HG03025 (cell line): Measurements from ENCODE around the gene MAP4.
A peak's percentile ranks its signal among the peaks of the same experiment; 100 is the strongest.
"Not testable (repeated sequence)": the region's sequence is repeated elsewhere in the genome, so short reads cannot be mapped to it uniquely, and the experiment has no call there.

Experiments used
- ATAC-seq: cut with Tn5 transposase; IDR thresholded peaks from one replicate; pipeline ENCODE4 v1.9.1; 2021; ENCODE audit warnings: mild to moderate bottlenecking, moderate library complexity; ENCODE audit not compliant: unreplicated experiment, low FRiP score

MAP4 gene

DNA sequence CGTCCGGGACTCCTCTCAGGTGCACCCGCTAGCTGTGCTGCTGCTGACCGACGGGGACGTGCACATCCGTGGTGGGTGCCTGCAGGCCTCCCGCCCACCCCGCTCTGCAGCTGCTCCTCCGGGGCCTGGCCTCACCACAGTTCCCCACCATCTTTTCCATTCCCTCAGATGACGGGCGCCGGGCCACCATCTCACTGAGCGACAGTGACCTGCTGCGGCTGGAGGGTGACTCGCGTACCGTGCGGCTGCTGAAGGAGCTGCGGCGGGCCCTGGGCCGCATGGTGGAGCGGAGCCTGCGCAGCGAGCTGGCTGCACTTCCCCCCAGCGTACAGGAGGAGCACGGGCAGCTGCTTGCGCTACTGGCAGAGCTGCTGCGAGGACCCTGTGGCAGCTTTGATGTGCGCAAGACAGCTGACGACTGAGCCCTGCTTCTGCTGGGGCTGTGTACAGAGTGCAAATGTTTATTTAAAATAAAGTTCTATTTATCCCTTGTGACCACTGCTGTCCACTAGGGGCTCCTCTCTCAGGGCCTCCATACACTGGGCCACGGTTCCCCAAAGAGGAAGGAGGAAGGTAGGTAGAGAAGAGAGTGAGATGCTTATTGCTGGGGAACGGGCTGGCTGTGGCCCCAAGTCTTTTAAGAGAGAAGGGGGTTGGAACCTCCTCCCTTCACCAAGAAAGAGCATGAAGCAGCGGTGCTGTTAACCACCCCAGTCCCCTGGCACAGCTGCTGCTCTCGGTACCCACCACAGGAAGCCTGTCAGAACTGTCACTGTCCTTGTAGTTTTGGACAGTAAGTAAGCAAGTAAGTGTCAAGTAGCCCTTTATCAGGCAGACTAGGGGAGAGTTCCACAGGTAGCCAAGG lies 166.3 kb downstream of the MAP4 start:
- ATAC-seq: no peak

DNA sequence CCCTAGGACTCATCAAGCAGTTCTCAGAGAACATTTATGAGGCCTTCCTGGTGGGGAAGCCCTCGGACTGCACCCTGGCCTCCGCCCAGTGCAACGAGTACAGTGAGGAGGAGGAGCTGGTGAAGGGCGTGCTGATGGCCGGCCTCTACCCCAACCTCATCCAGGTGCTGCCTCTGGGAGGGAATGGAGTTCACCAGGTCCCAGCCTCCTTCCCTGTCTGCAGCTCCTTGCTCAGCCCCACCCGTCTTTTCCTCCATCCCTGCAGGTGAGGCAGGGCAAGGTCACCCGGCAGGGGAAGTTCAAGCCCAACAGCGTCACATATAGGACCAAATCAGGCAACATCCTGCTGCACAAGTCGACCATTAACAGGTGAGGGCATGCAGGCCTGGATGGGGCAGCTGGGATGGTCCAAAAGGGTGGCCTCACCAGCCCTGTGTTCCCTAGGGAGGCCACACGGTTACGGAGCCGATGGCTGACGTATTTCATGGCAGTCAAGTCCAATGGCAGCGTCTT lies 167.0 kb downstream of the MAP4 start:
- ATAC-seq: no peak

DNA sequence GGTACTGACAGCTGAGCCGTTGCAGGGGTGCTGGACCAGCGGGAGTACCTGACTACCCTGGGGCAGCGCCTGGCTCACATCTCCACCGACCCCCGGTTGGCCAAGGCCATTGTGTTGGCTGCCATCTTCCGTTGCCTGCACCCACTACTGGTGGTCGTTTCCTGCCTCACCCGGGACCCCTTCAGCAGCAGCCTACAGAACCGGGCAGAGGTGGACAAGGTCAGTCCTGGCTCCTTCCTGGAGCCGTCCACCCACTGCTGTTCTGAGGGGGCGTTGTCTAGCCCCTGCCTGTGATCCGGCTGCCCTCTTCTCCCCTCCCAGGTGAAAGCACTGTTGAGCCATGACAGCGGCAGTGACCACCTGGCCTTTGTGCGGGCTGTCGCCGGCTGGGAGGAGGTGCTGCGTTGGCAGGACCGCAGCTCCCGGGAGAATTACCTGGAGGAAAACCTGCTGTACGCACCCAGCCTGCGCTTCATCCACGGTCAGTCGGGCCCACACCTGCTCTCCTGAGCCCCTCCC lies 167.6 kb downstream of the MAP4 start:
- ATAC-seq: no peak

DNA sequence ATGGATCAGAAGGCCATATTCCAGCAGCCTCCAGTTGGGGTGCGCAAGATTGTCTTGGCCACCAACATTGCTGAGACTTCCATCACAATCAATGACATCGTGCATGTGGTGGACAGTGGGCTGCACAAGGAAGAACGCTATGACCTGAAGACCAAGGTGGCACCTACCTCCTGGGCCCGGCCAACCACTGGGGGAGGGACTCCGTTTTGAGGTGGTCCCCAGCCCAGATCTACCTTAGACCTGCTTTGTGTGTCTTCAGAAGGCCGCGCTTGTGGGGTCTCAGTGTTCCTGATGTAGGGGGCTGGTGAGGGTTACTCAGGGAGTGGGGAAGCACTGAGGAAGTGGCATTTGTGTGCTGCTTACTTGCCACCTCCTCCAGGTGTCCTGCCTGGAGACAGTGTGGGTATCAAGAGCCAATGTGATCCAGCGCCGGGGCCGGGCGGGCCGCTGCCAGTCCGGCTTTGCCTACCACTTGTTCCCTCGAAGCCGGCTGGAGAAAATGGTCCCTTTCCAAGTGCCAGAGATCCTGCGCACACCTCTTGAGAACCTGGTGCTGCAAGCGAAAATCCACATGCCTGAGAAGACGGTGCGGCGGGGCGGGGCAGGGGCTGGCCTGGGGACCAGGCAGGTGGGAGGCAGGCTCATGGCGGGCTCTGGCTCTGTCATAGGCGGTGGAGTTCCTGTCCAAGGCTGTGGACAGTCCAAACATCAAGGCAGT lies 168.3 kb downstream of the MAP4 start:
- no peak for ATAC-seq

DNA sequence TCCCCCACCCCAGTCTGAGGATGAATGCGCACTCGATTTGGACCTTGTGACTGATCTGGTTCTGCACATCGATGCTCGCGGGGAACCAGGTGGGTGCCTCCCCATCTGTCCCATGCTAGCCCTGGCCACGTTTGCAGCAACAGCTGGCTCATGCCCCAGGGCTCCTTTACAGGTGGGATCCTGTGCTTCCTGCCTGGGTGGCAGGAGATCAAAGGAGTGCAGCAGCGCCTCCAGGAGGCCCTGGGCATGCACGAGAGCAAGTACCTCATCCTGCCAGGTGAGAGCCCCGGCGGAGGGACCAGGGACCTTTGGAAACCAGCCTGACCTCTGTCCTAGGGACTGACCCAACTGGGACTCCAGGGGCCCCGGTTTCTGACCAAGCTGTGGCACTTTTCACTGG lies 169.0 kb downstream of the MAP4 start:
- no peak for ATAC-seq

DNA sequence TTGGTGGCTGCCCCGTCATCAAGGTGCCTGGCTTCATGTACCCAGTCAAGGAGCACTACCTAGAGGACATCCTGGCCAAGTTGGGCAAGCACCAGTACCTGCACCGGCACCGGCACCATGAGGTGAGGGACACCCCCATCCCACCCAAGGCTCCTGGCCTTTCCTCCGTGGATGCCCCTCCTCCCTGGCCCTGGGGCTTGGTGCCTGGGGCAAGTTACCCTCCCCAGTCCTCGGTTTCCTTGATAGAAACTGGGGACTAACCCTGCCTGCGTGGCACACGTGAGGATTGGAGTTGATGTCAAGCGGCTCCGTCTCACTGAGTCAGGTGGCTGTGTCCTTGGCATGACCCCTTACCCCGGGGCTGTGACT lies 169.4 kb downstream of the MAP4 start:
- ATAC-seq: no peak

DNA sequence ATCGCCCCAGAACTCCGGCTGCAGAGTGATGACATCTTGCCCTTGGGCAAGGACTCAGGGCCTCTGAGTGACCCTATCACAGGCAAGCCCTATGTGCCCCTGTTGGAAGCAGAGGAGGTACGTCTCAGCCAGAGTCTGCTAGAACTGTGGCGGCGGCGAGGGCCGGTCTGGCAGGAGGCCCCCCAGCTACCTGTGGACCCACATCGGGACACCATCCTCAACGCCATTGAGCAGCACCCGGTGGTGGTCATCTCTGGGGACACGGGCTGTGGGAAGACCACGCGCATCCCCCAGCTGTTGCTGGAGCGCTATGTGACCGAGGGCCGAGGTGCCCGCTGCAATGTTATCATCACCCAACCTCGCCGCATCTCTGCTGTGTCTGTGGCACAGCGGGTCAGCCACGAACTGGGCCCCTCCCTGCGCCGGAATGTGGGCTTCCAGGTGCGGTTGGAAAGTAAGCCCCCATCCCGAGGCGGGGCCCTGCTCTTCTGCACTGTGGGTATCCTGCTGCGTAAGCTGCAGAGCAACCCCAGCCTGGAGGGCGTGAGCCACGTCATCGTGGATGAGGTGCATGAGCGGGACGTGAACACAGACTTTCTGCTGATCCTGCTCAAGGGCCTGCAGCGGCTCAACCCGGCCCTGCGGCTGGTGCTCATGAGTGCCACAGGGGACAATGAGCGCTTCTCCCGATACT lies 169.9 kb downstream of the MAP4 start:
- no peak for ATAC-seq

DNA sequence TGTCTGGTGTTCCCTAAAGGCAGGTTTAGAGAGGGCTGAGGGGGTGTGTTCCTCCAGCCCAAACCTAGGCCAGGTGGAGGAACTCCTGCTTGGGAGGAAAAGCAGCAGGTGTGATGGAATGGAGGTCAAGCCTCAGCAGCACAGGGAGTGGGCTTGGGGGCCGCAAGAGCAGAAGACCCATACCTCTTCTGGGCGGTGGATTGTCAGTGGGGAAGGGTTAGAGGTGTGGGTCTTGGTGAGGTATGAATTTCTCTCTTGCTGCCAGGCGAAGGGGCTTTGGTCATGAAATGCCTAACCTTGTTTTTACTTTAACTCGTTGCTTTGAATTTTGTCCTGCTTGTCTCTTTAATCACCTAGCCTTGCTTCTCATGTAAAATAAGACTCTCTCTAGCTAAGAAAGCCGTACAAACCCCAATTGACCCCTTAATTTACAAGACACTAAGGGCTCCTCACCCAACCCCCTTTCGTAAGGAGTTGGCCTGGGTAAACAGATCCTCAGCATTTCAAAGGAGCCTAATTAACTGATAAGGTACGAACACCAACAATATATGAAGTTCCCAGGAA lies 174.3 kb downstream of the MAP4 start:
- no peak for ATAC-seq

DNA sequence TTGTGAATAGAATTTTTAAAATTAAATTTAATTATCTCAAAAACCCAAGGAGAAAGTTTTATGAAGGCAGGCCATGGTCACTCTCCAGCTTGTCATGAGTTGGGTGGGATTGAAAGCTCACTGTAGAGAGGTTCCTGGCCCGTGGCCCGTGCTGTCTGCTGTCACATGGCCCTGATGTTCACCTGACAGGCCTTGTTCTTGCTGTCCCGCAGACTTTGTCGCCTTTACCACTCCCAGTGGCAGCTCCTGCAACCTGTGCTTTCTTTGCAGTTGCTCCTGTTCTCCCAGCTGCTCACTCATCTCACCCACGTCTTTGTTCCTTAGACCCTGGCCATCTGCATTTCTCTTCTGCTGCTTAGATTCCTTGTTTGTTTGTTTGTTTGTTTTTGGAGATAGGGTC lies 177.7 kb downstream of the MAP4 start:
- no peak for ATAC-seq

DNA sequence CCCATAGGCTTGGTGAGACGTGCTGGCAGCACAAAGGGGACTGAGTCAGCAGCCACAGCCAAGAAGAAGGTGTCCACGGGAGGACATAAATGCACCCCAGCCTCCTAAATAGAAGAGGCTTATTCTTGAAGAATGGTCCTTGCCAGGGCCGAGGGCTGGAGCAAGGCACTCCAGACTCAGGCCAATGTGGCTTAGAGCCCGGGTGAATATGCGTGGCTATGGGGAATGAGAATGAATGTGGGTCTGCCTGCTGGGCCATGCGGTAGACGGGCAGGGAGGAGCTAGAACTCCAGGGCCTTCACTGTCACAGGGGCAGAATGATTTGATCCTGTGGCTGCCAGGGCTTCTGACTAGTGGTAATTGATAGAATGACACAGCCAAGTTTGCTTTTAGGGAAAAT lies 179.2 kb downstream of the MAP4 start:
- no peak for ATAC-seq

DNA sequence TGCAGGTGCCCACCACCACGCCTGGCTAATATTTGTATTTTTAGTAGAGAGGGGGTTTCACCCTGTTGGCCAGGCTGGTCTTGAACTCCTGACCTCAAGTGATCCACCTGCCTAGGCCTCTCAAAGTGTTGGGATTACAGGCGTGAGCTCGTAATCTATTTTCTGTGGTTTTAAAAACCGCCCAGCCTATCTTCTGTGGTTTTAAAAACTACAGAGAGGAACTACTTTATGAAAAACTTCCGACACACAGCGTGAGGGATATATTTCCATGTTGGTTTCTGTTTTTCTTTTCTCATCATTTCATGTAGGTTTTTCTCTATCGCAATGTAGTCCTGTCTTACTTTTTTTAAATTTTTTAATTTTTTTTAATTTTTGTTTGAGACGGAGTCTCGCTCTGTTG lies 186.7 kb downstream of the MAP4 start:
- not testable (repeated sequence) for ATAC-seq

DNA sequence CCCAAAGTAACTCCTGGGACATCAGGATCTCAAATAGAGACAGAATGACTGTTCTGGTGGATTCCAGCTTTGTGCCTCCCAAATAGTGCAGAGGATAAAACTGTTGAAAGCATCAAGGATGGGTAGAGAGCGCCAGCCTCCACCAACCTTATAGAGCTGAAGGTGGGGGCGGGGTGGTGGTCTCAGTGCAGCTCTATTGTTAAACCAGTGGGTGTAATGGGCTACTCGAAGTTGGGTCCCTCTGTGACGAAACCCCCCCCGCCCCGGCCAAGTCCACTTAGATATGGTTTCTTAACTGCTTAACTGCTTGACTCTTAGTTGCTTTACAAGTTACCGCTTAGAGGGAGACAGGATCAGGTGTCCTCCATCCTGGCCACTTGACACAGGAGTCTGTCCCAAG lies 190.6 kb downstream of the MAP4 start:
- ATAC-seq: no peak

DNA sequence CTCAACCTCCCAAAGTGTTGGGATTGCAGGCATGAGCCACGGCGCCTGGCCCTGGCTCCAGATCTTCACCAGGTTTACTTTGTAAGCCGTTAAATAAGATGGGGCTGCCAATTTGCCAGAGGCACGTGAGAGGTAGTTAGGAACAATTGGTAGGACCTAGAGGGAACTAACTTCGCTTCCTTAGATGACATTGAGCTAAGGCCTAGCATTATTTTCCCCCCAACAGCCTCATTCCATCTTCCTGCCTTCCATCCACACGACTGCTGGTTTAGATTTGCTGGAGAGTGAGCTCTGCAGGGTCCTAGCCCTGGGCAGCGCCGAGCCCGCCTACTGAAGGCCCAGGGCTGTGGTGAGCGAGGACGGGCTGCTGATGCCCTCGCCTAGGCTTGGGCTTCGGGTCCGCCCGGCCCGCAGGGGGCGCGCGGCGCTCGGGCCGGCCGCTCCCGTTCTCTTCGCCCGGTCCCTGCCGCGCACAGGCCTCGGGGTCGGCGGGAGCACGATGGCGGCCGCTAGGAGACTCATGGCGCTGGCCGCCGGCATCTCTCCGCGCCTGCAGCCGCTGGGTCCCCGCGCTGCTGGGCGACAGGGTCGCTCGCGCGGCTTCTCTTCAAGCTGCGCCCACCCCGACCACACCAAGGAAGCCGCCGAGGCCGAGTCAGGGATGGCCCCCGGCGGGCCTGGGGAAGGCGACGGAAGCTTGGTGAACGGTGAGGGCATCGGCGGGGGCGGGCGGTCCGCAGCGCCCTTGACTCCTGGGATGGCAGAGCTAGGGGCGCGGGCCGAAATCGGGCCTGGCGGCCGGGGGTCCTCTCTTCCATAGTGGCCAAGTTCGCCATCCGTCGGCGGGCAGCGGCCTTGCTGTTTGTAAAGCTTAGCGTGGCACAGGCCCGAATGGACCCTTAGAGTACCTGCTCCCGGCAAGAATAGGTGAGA lies 191.4 kb downstream of the MAP4 start:
- peak; percentile 85 for ATAC-seq

DNA sequence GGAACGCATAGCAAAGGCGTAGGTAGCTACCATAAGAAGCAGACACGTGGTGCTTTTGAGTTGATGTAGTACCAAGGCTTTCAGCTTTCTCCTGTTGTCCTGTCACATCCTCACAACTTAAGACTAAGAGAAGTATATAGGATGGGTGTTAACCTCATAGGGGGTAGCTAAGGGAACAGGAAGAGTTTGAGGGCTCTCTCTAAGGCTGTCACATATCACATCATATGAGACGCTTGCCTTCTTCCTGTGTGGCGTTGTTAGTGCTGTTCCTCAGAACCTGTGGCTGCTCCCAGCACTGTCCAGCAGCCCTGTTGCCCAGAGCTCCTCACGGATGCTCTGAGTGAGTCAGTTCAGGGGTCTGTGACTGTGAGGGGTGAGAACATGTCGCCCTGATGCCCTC lies 198.6 kb downstream of the MAP4 start:
- no peak for ATAC-seq

DNA sequence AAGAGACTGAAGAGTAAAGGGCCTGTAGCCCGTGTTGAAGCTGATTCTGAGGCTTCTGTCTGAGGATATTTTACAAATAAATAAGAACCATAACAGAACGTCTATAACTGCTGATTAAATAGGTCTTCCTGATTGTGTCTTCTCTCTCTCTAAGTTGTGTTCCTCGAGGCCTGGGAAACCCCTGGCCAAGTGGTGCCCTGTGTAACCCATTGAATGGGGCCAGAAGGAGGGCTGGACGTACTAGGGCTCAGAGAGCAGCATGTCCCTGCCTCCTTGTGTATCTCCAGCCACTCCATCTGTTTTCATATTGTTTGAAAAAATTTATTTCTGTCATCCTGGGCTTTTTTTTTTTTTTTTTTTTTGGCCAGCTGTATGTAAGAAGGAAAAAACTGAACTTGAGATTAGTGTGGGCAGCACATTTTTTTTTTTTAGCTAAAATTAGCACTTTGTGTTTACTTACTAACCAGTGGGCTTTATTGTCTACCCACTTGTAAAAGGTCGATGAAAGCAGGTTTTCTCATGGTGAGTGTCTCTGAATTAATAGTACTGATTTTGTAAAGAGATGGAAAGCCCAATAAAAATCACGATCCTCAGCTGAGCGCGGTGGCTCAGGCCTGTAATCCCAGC lies 202.6 kb downstream of the MAP4 start:
- no peak for ATAC-seq

DNA sequence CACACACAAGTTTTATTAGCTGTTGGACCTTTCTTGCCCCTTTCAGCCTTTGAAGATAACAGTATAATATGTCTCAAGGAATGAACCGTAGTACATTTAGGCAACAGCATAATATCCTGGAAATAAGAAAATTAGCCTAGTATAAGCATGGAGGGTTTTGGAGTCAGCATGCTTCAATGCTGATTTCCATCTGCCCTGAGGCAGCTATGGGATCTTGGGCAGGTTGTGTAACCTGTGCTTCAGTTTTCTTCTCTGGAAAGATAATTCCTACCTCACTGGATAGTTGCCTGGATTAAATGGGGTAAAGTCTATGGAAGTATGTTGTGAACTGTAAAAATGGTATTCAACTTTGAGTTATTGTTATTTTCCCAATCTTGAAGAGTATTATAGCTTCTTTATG lies 211.6 kb downstream of the MAP4 start:
- ATAC-seq: no peak

DNA sequence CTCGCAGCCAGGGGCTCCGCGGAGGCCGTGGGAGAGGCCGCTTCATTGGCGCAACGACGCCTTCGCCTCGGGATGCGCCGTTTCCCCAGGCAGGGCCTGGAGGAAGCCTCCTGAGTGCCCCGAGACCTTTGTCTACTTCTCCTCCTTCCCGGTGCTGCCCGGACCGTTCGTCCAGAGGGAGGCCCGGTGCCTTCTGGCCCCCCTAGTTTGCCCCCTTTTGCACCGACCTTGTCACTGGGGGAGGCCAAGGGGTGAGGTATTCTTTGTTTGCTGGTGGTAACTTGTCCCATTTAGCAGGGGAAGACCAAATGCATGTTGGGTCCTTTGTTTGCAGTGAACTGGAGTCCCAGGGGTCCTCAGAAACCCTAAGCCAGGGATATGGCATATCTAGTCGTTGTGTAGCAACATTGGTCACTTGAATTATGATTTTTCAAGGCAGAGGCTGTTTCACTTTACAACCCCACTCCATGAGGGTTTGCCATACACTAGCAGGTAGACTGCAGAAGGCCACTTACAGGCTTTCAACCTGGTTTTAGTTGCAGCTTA lies 212.7 kb downstream of the MAP4 start:
- no peak for ATAC-seq

DNA sequence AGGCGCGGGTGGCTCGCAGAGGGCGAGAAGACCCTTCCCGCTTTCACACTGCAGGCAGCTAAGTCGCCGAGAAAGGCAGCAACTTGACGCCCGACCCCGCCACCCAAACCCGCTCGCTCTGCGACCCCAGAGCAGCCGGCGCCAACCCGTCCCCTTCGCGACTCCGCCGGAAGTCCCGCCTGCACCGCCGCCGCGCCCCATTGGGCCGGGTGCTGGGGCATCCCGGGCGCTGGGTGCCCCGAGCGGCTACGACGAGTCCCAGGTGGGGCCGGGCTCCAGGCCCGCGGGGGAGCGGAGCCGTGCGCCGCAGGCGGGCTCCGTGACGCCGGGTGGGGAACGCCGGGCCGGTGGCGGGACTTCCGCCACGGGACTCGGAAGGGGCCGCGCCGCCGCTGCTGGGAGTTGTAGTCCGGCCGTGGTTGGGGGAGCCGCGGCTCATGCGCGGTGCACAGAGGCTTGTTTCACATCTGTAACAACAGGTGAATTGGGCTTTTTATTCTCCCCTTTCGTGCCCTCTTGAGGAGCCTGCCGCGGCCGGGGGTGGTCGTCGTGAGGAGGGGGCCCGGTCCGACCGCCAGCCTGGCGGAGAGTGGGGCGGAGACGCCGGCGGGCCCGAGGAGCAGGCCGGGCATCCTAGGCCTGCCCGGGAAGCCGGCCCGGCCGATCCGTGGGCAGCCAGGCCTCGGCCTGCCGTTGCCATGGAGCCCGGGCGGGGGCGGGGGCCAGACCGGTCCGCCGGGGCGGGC lies 213.3 kb downstream of the MAP4 start, which contains the start of gene DHX30:
DHX30 (plus strand) TSS at position 405 of the 746 bp plus-strand sequence. CDS start 7,546 bp downstream, outside the sequence.
- ATAC-seq: peak; percentile 84
